Cerebellar nuclear complex (tissue), 1 donor: ENCODE data around the gene SYNGR1.

Experiments
- DNase-seq, 2 experiments: peaks; one replicate each; lab custom pipeline; 2025; lab: John Stamatoyannopoulos, UW

SYNGR1 gene

GRCh38 chr22:39431216-39431801, 81.5 kb downstream of the SYNGR1 start:
- DNase-seq: no peak

DNA sequence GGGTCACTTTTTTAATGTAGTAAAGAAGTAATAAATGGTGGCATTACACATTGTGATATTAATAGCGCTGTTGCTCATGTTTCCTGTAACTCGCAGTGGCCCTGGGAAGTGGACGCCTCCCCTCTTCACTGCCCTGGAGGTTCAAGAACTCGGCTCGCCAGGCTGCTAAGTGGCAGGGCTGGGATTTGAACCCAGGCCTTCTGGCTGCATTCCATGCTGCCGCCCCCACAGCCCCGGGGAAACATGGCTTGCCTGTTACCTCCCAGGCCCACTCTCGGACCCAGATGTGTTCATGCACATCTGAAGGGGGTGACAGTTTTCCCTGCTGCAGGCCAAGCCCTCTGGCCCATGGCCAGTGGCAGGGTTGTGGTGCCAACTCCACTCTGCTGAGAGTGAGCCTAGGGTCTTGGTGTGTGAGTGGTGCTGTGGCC, 82.0 kb downstream of the SYNGR1 start:
- DNase-seq: no peak

DNA sequence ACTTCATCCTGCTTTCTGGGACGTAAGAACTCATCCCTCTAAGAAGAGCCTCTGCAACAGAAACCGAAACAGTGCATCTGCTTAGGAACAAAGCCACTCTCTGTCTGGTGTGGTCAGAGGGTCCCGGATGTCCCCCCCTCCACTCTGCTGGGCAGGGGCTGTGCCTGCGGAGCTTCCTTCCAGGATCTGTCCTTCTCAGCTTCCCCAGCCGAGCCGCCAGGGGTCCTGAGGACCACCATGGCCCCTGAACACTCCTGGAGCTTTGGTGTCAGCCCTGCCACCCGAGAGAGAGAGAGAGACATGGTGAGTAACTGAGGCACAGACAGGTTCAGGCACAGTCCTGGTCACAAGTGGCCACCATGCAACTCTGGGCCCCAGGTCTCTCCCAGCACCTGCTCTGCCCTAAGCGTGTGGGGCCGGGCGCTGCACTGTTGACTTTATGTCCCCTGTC, 82.6 kb downstream of the SYNGR1 start:
- no peak for DNase-seq

GRCh38 chr22:39433476-39434242, 83.9 kb downstream of the SYNGR1 start:
- DNase-seq: peak in 1 of 2 experiments; percentile 31

- DNase-seq: peak in 1 of 2 experiments; percentile 20
Measured at GRCh38 chr22:39434243-39434653, 84.5 kb downstream of the SYNGR1 start.

DNA sequence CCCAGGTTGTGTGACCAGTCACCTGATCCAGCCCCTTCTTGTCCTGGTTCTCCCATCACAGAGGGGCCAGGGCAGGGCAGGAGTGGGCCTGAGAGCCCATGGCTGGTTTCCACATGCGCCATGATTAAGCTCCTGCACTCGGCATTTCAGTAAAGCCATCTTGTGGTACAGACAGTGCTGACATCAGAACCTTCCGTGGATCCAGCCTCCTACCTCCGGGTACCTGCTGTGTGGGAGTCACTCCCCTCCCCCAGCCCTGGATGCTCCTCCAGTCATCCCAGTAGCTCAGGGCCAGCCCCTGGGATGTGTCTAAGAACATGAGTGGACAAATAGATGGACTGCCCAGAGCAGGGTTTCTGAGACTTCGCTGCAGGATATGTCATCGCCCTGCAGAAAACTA, 84.9 kb downstream of the SYNGR1 start:
- DNase-seq: no peak
